H1 (cell line): ENCODE results near the gene TMEM176B.

Experiments used
- BCL11A ChIP-seq, 2 experiments: IDR thresholded peaks; one replicate each; pipeline ENCODE4 v1.6.1; 2011; ENCODE audit warnings: low read depth in 2 of 2, low read length in 2 of 2, mild to moderate bottlenecking in 2 of 2
- CREB1 ChIP-seq: IDR thresholded peaks from 2 replicates; pipeline ENCODE4 v1.6.1; 2012; ENCODE audit warnings: inconsistent platforms
- EZH2 ChIP-seq: fragments of 200-600 bp; sonication (generic); IDR thresholded peaks from 2 replicates; pipeline ENCODE4 v1.7.1; 2012; ENCODE audit warnings: low read depth, mild to moderate bottlenecking, moderate library complexity, low read length, inconsistent platforms; ENCODE audit not compliant: severe bottlenecking
- KDM1A ChIP-seq: fragments of 200-600, 300-600 bp; sonication (generic); IDR thresholded peaks from 2 replicates; pipeline ENCODE4 v1.7.1; 2016; ENCODE audit warnings: mild to moderate bottlenecking, low read length, borderline replicate concordance
- POLR2A ChIP-seq, 2 experiments: IDR thresholded peaks; 1 replicate in 1 of 2; 2 replicates in 1 of 2; pipeline ENCODE4 v1.6.1; 2011; ENCODE audit warnings: low read depth in 2 of 2, low read length in 2 of 2, mild to moderate bottlenecking in 2 of 2; ENCODE audit errors: control extremely low read depth in 1 of 2
- RFX5 ChIP-seq: IDR thresholded peaks from 2 replicates; pipeline ENCODE4 v1.6.1; 2011; ENCODE audit warnings: low read depth, low read length, improper control_type of control experiment, borderline replicate concordance

DNA sequence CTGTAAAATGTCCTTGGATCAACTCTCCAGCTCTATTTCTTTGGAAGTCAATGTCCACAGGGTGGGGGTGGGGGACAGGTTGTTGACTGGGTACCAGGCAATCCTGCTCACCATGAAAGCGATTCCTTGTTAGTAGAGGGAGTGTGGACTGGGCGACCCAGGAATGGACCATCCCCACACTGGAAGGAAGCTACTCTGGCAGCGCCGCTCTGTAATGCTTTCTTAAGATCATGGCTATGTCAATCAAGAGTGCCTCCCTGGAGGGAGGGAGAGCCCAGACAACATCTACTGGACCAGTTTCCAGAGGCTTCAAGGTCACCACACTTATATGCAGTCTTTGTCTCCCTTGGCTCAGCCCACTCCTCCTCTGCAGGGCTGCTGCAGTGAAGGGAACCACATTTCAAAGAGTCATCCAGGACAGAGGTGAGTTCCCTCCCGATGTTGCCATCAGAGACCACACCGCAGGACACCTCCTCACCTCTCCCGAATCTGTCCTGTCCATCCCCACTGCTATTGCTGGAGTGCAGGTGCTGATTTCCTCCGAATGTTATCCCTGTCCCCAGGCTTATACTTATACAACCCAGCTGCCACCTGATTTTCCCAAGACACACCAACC, 56.0 kb downstream of the TMEM176B start:
- TF ChIP-seq POLR2A (IDR thresholded peaks at IDR 0.05; ENCODE audit: control extremely low read depth in 1 of 2, low read depth in 2 of 2, low read length in 2 of 2) = no peak
- TF ChIP-seq RFX5 = no peak
- TF ChIP-seq KDM1A = no peak
- no peak for TF ChIP-seq BCL11A (IDR thresholded peaks at IDR 0.05; ENCODE audit: low read depth in 2 of 2, low read length in 2 of 2)
- no peak for TF ChIP-seq EZH2
- no peak for TF ChIP-seq CREB1
